Ishikawa (cell line): ENCODE results near the gene NLRP2B.

Experiments
- CEBPB ChIP-seq: IDR thresholded peaks from 2 replicates; pipeline ENCODE4 v1.6.1; 2012
- CREB1 ChIP-seq: IDR thresholded peaks from 2 replicates; pipeline ENCODE4 v1.6.1; 2012; ENCODE audit warnings: low read depth
- EGR1 ChIP-seq: IDR thresholded peaks from 2 replicates; pipeline ENCODE4 v1.6.1; 2012
- EP300 ChIP-seq: IDR thresholded peaks from 2 replicates; pipeline ENCODE4 v1.6.1; 2012; ENCODE audit warnings: borderline replicate concordance
- FOXM1 ChIP-seq: IDR thresholded peaks from 2 replicates; pipeline ENCODE4 v1.6.1; 2012; ENCODE audit warnings: low read depth, borderline replicate concordance
- NFIC ChIP-seq: IDR thresholded peaks from 2 replicates; pipeline ENCODE4 v1.6.1; 2012
- RAD21 ChIP-seq: IDR thresholded peaks from 2 replicates; pipeline ENCODE4 v1.6.1; 2012; ENCODE audit warnings: low read depth
- REST ChIP-seq: IDR thresholded peaks from 2 replicates; pipeline ENCODE4 v1.6.1; 2012; ENCODE audit warnings: low read depth, mild to moderate bottlenecking
- TAF1 ChIP-seq: IDR thresholded peaks from 2 replicates; pipeline ENCODE4 v1.6.1; 2012; ENCODE audit warnings: low read depth, mild to moderate bottlenecking
- TCF12 ChIP-seq: IDR thresholded peaks from 2 replicates; pipeline ENCODE4 v1.6.1; 2012; ENCODE audit warnings: low read depth
- TEAD4 ChIP-seq: IDR thresholded peaks from 2 replicates; pipeline ENCODE4 v1.6.1; 2012
- YY1 ChIP-seq: IDR thresholded peaks from 2 replicates; pipeline ENCODE4 v1.6.1; 2012; ENCODE audit warnings: low read depth
- ZBTB7A ChIP-seq: IDR thresholded peaks from 2 replicates; pipeline ENCODE4 v1.6.1; 2012; ENCODE audit warnings: low read depth
- TF ChIP-seq, protein P1 (sequence below): IDR thresholded peaks from 2 replicates; pipeline ENCODE4 v1.6.1; 2012
- TF ChIP-seq, protein P2 (sequence below): IDR thresholded peaks from 2 replicates; pipeline ENCODE4 v1.6.1; 2012

The NLRP2B gene

GRCh38 chrX:57680160-57680559 is at the start of gene NLRP2B:
Gene NLRP2B (minus strand): TSS chrX:57680260.
- TF ChIP-seq CEBPB, result no peak
- TF ChIP-seq, protein P1, sequence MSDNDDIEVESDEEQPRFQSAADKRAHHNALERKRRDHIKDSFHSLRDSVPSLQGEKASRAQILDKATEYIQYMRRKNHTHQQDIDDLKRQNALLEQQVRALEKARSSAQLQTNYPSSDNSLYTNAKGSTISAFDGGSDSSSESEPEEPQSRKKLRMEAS, result no peak

GRCh38 chrX:57681341-57681740 is 1.3 kb upstream of the NLRP2B start:
- TF ChIP-seq FOXM1 (no peak), TEAD4 (no peak), EGR1 (no peak), NFIC (no peak), RAD21 (no peak), YY1 (no peak), CREB1 (no peak), TAF1 (no peak), REST (no peak), EP300 (no peak), TCF12 (no peak), ZBTB7A (no peak), CEBPB (no peak)
- TF ChIP-seq, protein P1, result no peak
- TF ChIP-seq, protein P2, sequence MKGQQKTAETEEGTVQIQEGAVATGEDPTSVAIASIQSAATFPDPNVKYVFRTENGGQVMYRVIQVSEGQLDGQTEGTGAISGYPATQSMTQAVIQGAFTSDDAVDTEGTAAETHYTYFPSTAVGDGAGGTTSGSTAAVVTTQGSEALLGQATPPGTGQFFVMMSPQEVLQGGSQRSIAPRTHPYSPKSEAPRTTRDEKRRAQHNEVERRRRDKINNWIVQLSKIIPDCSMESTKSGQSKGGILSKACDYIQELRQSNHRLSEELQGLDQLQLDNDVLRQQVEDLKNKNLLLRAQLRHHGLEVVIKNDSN, result no peak

DNA sequence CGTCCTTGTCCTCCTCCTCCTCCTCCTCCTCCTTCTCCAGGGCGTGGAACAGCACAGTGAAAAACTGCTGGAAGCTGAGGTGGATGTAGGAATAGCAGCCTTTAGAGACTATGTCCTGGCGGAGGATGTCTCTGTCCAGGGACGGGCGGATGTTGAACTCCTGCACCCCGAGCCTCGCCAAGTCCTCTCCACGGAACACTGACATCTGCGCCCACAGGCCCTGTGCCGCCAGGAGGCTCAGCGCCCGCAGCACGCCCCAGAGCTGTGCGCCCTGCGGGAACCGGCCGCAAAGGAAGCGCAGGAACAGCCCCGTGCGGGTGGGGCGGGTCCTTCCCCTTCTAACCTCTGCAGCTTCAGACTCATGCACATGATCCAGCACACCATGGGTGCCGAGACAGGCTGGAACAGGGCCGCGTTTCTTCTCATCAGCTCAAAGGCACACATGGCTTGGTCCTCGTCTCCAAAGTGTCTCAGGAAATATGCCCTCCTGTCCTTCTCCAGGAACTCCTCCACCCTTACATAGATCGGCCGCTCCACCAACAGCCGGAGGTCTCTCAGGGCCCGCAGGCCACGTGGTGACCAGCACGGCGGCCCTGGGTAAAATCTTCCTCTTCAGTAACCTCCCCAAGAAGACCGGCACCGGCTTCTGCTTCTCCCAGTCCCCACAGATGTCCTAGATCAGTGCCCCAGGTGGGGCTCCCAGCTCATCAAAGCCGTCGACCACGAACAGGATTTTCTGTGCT is 1.2 kb downstream of the NLRP2B start:
- TF ChIP-seq YY1 (no peak), EGR1 (no peak), REST (no peak), NFIC (no peak), TEAD4 (no peak), ZBTB7A (no peak), CEBPB (no peak), EP300 (no peak), TAF1 (no peak), FOXM1 (no peak)
- TF ChIP-seq, protein P1, result no peak

DNA sequence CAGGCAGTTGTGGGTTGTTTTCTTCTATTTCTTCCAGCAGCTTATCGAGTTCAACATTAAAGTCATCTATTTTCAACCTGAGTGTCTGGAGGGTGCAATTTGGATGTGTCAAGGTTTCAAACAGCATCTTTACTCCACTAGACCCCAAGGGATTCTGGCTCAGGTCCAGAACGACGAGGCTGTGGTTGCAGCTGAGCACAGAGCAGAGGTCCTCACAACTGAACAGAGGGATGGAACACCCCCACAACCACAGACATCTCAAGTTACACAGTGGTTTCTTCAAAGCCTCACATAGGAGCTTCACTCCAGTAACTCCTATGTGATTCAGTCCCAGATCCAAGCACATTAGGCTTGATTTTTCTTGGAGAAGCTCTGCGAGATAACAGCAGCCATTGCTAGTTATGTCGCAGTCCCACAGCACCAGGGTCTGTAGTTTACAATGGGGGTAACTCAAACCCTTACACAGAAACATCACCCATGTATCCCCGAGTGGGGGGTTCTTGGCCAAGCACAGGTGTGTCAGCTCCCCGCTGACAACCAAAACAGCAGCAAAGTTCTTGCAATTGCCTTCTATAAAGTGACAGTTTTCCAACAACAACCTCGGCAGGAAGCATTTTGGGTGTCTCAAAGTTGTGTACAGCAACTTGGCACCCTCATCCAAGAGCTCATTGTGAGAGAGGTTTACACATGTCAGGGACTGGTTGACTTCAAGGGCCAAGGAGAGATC is 2.8 kb downstream of the NLRP2B start:
- TF ChIP-seq, protein P2, result no peak
- no peak for TF ChIP-seq YY1
- TF ChIP-seq, protein P1, result no peak
- no peak for TF ChIP-seq TAF1
- no peak for TF ChIP-seq CEBPB
- TF ChIP-seq REST, result no peak
- no peak for TF ChIP-seq RAD21
- no peak for TF ChIP-seq ZBTB7A
- TF ChIP-seq NFIC, result no peak
- no peak for TF ChIP-seq TCF12
- TF ChIP-seq FOXM1, result no peak
- TF ChIP-seq CREB1, result no peak
